ENCODE data around the gene SERF1A. TPM values are rescaled to one million over a fixed set of nuclear protein-coding genes. Genes with fewer than 3 reads are reported as not detected.

SERF1A gene
- total RNA-seq, 4 donors from 2014 or later, result 2.9 to 15.0 (median 6.2) TPM

Other genes starting within 250 kb of the SERF1A start
- 10 to 100 TPM; 15.9 to 29.6 (median 16.6) TPM for gene SMN1, start 24.4 kb downstream of the SERF1A start, total RNA-seq
- 1 to 10 TPM; 1.7 to 6.5 (median 2.1) TPM for gene NAIP, start 124.7 kb downstream of the SERF1A start, total RNA-seq
- 1 to 10 TPM; 4.3 to 8.5 (median 7.4) TPM for gene GTF2H2, start 167.0 kb downstream of the SERF1A start, total RNA-seq